Lower leg skin (tissue), 3 donors: ENCODE measurements around the gene PCMT1.
"Not testable (repeated sequence)": the region's sequence is repeated elsewhere in the genome, so short reads cannot be mapped to it uniquely, and the experiment has no call there.

Experiments
- POLR2A ChIP-seq, 2 donors: fragments of 450-650 bp; IDR thresholded peaks; one replicate each; pipeline ENCODE4 v1.6.1; 2016 to 2017; ENCODE audit warnings: antibody characterized with exemption in 2 of 2, mild to moderate bottlenecking in 1 of 2, moderate library complexity in 1 of 2
- TF ChIP-seq, protein P1 (sequence below), 3 donors: fragments of 450-650 bp; IDR thresholded peaks; one replicate each; pipeline ENCODE4 v1.5.1; 2016; ENCODE audit warnings: antibody characterized with exemption in 3 of 3, mild to moderate bottlenecking in 3 of 3, moderate library complexity in 2 of 3

DNA sequence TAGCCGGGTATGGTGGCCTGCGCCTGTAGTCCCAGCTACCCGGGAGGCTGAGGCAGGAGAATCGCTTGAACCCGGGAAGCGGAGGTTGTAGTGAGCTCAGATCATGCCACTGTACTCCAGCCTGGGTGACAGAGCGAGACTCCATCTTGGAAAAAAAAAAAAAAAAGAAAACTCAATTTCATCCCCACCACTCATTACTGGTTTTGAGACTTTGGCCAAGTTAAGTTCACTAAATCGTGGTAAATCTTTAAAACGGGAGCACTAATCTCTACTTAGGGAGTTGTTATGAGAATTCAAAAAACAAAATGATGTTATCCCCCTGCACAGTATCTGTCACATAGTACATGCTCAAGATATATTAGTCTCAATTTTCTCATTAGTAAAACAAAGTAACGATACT is 4.3 kb upstream of the PCMT1 start:
- TF ChIP-seq POLR2A (IDR thresholded peaks at IDR 0.05), result not testable (repeated sequence)
- TF ChIP-seq, protein P1, sequence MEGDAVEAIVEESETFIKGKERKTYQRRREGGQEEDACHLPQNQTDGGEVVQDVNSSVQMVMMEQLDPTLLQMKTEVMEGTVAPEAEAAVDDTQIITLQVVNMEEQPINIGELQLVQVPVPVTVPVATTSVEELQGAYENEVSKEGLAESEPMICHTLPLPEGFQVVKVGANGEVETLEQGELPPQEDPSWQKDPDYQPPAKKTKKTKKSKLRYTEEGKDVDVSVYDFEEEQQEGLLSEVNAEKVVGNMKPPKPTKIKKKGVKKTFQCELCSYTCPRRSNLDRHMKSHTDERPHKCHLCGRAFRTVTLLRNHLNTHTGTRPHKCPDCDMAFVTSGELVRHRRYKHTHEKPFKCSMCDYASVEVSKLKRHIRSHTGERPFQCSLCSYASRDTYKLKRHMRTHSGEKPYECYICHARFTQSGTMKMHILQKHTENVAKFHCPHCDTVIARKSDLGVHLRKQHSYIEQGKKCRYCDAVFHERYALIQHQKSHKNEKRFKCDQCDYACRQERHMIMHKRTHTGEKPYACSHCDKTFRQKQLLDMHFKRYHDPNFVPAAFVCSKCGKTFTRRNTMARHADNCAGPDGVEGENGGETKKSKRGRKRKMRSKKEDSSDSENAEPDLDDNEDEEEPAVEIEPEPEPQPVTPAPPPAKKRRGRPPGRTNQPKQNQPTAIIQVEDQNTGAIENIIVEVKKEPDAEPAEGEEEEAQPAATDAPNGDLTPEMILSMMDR (IDR thresholded peaks at IDR 0.05), result not testable (repeated sequence)
